ENCODE measurements around the gene PPP1CA.

DNA sequence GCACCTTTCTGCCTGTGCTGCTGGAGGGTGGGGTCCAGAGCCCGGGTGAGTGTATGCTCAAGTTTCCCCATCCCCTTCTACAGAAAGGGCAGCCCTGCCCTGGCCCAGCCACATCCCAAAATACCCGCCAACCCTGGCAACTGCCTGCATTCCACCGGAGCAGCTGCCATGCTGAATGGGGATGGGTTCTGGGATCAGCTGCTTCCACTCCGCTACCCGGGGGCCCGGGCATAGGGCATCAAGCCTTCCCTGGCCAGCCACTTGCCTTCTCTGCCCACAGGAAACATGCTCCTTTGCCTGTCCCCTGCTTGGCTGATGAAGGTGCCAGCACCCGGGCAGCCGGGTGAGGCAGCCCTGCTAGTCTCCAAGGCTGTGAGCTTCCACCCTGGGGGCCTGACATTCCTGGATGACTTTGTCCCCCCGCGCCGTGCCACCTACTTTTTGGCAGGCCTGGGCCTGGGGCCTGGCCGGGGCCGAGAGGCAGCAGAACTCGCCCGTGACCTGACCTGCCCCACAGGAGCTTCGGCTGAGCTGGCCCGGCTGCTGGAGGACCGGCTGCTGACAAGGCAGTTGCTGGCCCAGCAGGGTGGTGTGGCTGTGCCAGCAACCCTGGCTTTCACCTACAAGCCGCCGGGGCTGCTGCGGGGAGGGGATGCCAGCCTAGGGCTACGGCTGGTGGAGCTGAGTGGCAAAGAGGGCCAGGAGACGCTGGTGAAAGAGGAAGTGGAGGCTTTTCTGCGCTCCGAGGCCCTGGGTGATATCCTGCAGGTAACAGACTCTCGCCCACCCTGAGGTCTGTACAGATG lies 17.0 kb upstream of the PPP1CA start:
- TF ChIP-seq CTCF (IDR thresholded peaks at IDR 0.05) (no peak), POLR2A (IDR thresholded peaks at IDR 0.05) (no peak)
